Activated B cell treated with CpG ODN at 0.5 μM for 24 hours (primary cell): ENCODE results near the gene MYORG. TPM values are rescaled to one million over a fixed set of nuclear protein-coding genes. Genes with fewer than 3 reads are reported as not detected.

Source experiments
- ATAC-seq: fragments of 200-7000 bp; cut with Tn5 transposase; one replicate; pipeline ENCODE4 v1.10.0; 2021; ENCODE audit warnings: low read depth, mild to moderate bottlenecking, moderate library complexity
- CTCF ChIA-PET: fragments of 350-600 bp; sonication (Branson Sonifier 250); formaldehyde crosslinking; loops from one replicate; lab custom pipeline; 2021; ENCODE audit warnings: antibody characterized with exemption; lab: Charles Lee
- POLR2A ChIA-PET: fragments of 350-600 bp; sonication (Branson Sonifier 250); formaldehyde crosslinking; loops from one replicate; lab custom pipeline; 2021; ENCODE audit warnings: antibody characterized with exemption; lab: Charles Lee
- DNase-seq: peaks from one replicate; pipeline ENCODE4 v3.0.0; 2022
- H3K27ac Mint-ChIP-seq: one replicate; pipeline ENCODE4 v1.8.0; 2020; ENCODE audit warnings: mixed read lengths
- H3K27me3 Mint-ChIP-seq: one replicate; pipeline ENCODE4 v1.8.0; 2021; ENCODE audit warnings: mixed read lengths
- H3K36me3 Mint-ChIP-seq: one replicate; pipeline ENCODE4 v1.8.0; 2021; ENCODE audit warnings: low read depth, mixed read lengths
- H3K4me1 Mint-ChIP-seq: one replicate; pipeline ENCODE4 v1.8.0; 2021; ENCODE audit warnings: mixed read lengths
- H3K4me3 Mint-ChIP-seq: one replicate; pipeline ENCODE4 v1.8.0; 2020; ENCODE audit warnings: mild to moderate bottlenecking, mixed read lengths
- H3K9me3 Mint-ChIP-seq: one replicate; pipeline ENCODE4 v1.8.0; 2020; ENCODE audit warnings: mixed read lengths
- CTCF ChIP-seq: fragments of 200-600 bp; IDR thresholded peaks from one replicate; pipeline ENCODE4 v1.8.0; 2022; ENCODE audit warnings: antibody characterized with exemption, mild to moderate bottlenecking
- intact Hi-C: fragments of 100-400 bp; cut with micrococcal nuclease; formaldehyde crosslinking; loops from one replicate; pipeline ENCODE4 v1.15.1; 2024
- total RNA-seq: library from RNA; stranded (reverse); gene quantifications from 2 replicates; pipeline ENCODE4 v1.2.3, GENCODE V29; 2022

Gene MYORG
- total RNA-seq, 1 donor from 2014 or later, result 0.24 TPM

GRCh38 chr9:34328987-34329832, 47.5 kb downstream of the MYORG start, which contains the start of the genes KIF24 and NUDT2:
KIF24 (minus strand) TSS chr9:34329268; CDS start chr9:34311346, 17,922 bp downstream.
NUDT2 (plus strand) TSS chr9:34329569; CDS start chr9:34339040, 9,471 bp downstream.
- Mint-ChIP-seq H3K36me3 (peaks cover 10% of the 10 kb centered on the region), H3K9me3 (no peaks in the 10 kb centered on the region), H3K27me3 (no peaks in the 10 kb centered on the region), H3K4me1 (peaks cover 38% of the 10 kb centered on the region), H3K27ac (peak within 1 kb of the TSS; percentile 96), H3K4me3 (peak within 1 kb of the TSS; percentile 92)
- ATAC-seq (peak; percentile 91), DNase-seq (peak; percentile 88)
- no peak for TF ChIP-seq CTCF
- ChIA-PET CTCF (no interaction called here), POLR2A (no interaction called here)
- intact Hi-C loops, result loop anchor here (1.0 to 10.0 kb wide), 11 partner anchors 47 to 1304 kb away; partner anchors contain the start of genes DCAF12, DCTN3, DNAI1 and DNAJA1

- CTCF ChIA-PET, result no interaction called here
- Mint-ChIP-seq H3K4me1 (peaks cover 38% of the 10 kb centered on the region), H3K4me3 (peak overlapping the region; percentile 92), H3K27me3 (no peaks in the 10 kb centered on the region), H3K36me3 (peaks cover 10% of the 10 kb centered on the region), H3K9me3 (no peaks in the 10 kb centered on the region), H3K27ac (peak overlapping the region; percentile 96)
- intact Hi-C loops, result loop anchor here (2.0 to 10.0 kb wide), 6 partner anchors 150 to 1304 kb away; partner anchors contain the start of genes DCAF12, DCTN3, DNAJA1 and NFX1
- ATAC-seq, result no peak
- POLR2A ChIA-PET, result no interaction called here
- DNase-seq, result no peak
- TF ChIP-seq CTCF, result no peak
Measured at GRCh38 chr9:34328500-34328986, 48.2 kb downstream of the MYORG start.

- peaks cover 10% of the 10 kb centered on the region for H3K36me3 Mint-ChIP-seq
- DNase-seq (no peak), ATAC-seq (no peak)
- no peak for TF ChIP-seq CTCF
- peaks cover 31% of the 10 kb centered on the region for H3K4me1 Mint-ChIP-seq
- no peaks in the 10 kb centered on the region for H3K9me3 Mint-ChIP-seq
- no peaks in the 10 kb centered on the region for H3K27me3 Mint-ChIP-seq
- POLR2A ChIA-PET, result no interaction called here
- intact Hi-C loops, result loop anchor here (5.0 to 10.0 kb wide), 4 partner anchors 199 to 1302 kb away; partner anchors contain the start of genes DCAF12, DCTN3, DNAJA1 and SIGMAR1
- H3K4me3 Mint-ChIP-seq, result no peak overlapping the region
- no peak overlapping the region for H3K27ac Mint-ChIP-seq
- CTCF ChIA-PET, result no interaction called here
Measured at GRCh38 chr9:34326690-34327089, 50.0 kb downstream of the MYORG start.

DNA sequence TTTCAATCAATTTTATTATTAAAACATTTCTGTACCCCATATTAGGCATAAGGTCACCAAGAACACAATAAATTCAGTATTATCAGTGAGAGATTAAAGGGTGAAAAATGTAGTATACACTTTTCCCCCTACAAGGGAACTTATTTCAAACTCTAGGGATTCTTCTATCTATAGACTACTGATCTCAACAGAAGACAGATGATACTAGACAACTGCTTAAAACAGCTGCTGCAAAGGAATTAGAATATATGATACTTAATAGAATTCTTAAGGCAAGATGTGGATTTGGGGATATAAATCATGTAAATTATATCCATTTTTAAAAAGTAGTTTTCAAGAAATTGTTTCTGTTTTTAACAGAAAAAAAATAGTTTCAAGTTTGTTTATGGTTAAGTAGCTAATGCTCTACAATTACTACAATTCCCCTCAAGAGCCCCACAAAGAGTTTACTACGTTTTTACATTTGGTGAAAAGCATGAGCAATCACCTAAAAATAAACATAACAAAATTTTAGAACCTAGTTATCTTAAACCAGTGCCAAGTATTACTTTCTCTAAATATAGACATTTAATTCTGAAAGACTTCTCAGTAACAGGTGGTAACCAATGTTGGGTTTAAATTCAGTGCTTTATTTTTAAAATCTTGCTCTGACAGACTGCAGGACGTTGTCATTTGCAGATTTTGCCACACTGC, 53.7 kb downstream of the MYORG start:
- POLR2A ChIA-PET, result no interaction called here
- intact Hi-C loops, result loop anchor here (10.0 kb wide), 1 partner anchor 1298 kb away; the partner anchor contains the start of gene DNAJA1
- Mint-ChIP-seq H3K36me3 (no peaks in the 10 kb centered on the region), H3K4me3 (no peak overlapping the region), H3K27me3 (no peaks in the 10 kb centered on the region), H3K4me1 (peaks cover under 1% of the 10 kb centered on the region), H3K9me3 (no peaks in the 10 kb centered on the region), H3K27ac (no peak overlapping the region)
- CTCF ChIA-PET, result no interaction called here
- DNase-seq, result no peak
- TF ChIP-seq CTCF, result no peak
- ATAC-seq, result no peak
